ENCODE results near the gene DCPS.

The DCPS gene

DNA sequence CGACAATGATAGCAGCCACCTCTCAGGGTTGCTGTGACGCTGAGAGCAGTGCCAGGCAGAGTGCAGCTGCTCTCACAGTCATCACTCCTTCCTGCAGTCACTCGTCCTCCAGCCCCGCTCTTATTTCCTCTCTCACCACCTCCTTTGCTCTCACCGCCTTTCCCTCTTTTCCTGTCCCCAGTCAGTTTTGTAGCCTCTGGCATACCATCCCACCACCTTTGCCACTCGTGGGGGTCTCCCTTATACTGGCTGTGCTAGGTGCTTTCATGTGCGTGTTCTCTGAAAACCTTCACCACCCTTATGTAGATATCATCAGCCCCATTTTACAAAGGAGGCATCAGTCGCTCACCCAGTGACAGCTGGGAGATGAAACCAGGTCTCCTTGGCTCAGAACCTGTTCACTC is 32.3 kb downstream of the DCPS start:
- no peak for DNase-seq (ENCODE audit: low spot score)
- no peak for TF ChIP-seq CTCF (IDR thresholded peaks at IDR 0.05; ENCODE audit: extremely low read depth, insufficient read depth, missing control alignments)
- in situ Hi-C loops (cut with MboI; ENCODE audit: low pct_unique_long_range_greater_than_20kb, low sequenced_read_pairs, unreplicated experiment) = no loop called here

- no peak for TF ChIP-seq CTCF (IDR thresholded peaks at IDR 0.05; ENCODE audit: extremely low read depth, insufficient read depth, missing control alignments)
- no peak for DNase-seq (ENCODE audit: low spot score)
- in situ Hi-C loops (cut with MboI; ENCODE audit: low pct_unique_long_range_greater_than_20kb, low sequenced_read_pairs, unreplicated experiment) = no loop called here
Observed at GRCh38 chr11:126336671-126337101, 32.8 kb downstream of the DCPS start.

GRCh38 chr11:126337126-126337473 is 33.2 kb downstream of the DCPS start:
- no peak for TF ChIP-seq CTCF (IDR thresholded peaks at IDR 0.05; ENCODE audit: extremely low read depth, insufficient read depth, missing control alignments)
- DNase-seq (ENCODE audit: low spot score) = no peak
- in situ Hi-C loops (cut with MboI; ENCODE audit: low pct_unique_long_range_greater_than_20kb, low sequenced_read_pairs, unreplicated experiment) = no loop called here

DNA sequence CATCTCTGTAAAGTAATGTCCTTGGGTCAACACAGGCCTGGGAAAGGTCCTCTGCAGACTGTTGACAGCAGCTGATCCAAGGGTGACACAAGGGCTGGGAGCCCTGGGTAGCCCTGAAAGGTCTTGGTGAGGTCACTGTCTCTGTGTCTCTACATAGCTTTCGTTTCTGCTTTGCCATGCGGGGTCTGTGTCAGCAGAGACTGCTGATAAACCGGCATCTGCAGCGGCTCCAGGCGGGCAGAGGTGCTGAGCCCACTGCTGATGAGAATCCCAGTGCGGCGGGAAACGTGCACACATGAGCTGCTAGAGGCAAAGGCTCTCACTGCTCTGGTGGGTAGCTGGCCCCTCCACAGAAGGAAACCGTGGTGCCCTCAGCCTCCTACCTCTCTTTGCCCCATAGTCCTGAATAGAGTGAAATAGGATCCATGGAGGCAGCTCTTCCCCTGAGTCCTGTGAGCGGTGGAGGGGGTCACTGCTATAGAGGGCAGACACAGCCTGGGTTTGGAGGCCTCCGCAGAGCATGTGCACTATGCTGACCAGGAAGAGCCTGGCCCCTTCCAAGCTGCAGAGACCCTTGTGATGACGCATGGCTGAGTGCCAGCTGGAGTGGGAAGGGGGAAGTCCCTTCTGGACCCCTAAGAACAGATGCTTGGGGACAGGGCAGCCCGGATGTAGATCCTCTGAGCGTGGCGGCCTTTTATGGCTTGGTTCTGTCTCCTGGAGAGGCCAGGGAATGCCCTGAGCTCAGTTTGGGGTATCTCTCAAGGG is 33.8 kb downstream of the DCPS start:
- no peak for TF ChIP-seq CTCF (IDR thresholded peaks at IDR 0.05; ENCODE audit: extremely low read depth, insufficient read depth, missing control alignments)
- in situ Hi-C loops (cut with MboI; ENCODE audit: low pct_unique_long_range_greater_than_20kb, low sequenced_read_pairs, unreplicated experiment) = no loop called here
- no peak for DNase-seq (ENCODE audit: low spot score)

DNA sequence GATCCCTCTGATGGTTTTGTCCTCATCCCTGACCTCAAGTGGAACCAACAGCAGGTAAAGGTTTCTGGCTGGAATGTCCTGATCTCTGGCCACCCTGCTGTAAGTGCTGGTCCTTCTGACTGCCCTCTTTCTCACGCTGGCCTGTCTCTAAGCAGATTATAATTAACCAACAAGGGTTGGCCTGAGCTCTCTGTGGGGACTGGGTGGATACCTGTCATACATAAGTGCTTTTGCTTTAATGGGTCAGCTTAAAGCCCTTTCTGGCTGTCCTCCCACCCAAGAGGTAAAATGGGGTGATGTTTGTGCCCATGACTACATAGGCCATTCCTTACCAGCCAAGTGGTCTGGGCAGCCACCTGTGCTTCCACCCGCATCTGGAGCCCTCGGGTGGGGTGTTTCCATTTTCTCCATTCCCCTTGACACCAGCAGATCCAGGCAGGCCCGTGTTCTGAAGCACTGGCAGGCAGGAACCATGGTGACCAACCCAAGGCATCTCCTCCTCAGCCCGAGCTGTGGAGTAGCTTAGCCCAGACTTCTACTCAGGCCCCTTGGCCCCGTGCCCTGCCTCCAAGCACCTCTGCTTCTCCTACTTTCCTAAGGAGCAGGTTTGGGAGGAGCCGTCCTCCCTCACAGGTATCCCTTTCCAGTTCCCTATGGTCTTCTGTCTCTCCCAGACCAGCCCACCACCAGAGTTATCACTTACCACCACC is 34.6 kb downstream of the DCPS start:
- TF ChIP-seq CTCF (IDR thresholded peaks at IDR 0.05; ENCODE audit: extremely low read depth, insufficient read depth, missing control alignments) = no peak
- in situ Hi-C loops (cut with MboI; ENCODE audit: low pct_unique_long_range_greater_than_20kb, low sequenced_read_pairs, unreplicated experiment) = no loop called here
- DNase-seq (ENCODE audit: low spot score) = no peak

DNA sequence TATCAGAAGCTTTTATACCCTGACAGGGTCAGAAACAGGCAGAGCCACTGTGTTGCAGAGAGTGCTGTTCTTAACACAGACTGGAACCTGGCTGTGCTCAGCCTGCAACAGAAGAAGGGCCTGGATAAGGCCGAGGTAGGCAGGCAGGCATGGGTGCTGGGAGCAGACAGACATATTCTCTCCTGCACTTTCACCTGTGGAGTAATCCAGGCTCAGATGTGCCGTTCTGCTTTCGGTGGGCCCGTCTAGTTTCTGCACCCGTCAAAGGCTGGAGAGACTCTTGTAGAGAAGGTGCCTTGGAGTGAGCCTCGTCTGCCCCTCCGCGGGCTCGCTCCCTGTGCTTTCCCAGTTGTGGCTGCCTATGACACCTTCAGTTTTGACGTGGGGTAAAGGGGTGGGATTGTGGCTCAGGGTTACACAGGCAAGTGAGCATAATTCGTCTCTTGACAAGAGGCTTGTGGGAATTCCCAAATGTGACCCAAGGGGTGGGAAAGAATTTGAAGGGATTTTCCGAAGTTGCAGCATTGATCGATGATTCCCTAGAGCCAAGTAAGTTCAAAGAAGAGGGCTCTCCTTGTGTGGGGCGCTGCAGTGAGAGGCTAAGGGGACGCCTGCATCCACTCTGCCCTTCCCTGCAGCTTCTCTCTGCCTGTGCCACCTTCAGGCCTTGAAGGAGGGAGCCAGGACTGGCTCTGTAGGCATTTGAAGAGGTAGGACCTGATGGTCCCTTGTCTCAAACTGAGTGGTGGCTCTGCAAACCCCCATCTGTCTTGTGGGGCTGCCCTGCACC is 35.4 kb downstream of the DCPS start:
- no peak for DNase-seq (ENCODE audit: low spot score)
- in situ Hi-C loops (cut with MboI; ENCODE audit: low pct_unique_long_range_greater_than_20kb, low sequenced_read_pairs, unreplicated experiment) = no loop called here
- TF ChIP-seq CTCF (IDR thresholded peaks at IDR 0.05; ENCODE audit: extremely low read depth, insufficient read depth, missing control alignments) = no peak
